T-cell (primary cell): ENCODE results near the gene PIP5K1A. TPM values are rescaled to one million over a fixed set of nuclear protein-coding genes. Genes with fewer than 3 reads are reported as not detected.

ENCODE experiments used
- ATAC-seq, 4 experiments: fragments of 200-7000 bp in 3 of 4; fragments of 150-1000 bp in 1 of 4; cut with Tn5 transposase; replicated peaks in 1 of 4; 1 replicate in 3 of 4; 2 replicates in 1 of 4; pipeline ENCODE4 v1.10.0; 2021; ENCODE audit warnings: moderate library complexity in 3 of 4, mild to moderate bottlenecking in 2 of 4, moderate number of reproducible peaks in 1 of 4
- CTCF ChIA-PET, 2 donors: fragments of 300-600 bp; sonication (Branson Sonifier 250); formaldehyde crosslinking; loops; one replicate each; lab custom pipeline; 2022; ENCODE audit warnings: antibody characterized with exemption in 2 of 2; lab: Charles Lee
- POLR2A ChIA-PET, 2 donors: fragments of 300-600 bp; sonication (Branson Sonifier 250); formaldehyde crosslinking; loops; one replicate each; lab custom pipeline; 2022; ENCODE audit warnings: antibody characterized with exemption in 2 of 2; lab: Charles Lee
- DNase-seq, 35 experiments: peaks; one replicate each; pipeline versions ENCODE4 v3.0.0 to v3.0.0-alpha.2; 2013 to 2023
- H3K27ac ChIP-seq: one replicate; pipeline ENCODE4 v1.5.1; 2013; ENCODE audit warnings: low read length
- H3K27me3 ChIP-seq, 2 experiments: replicated peaks in 1 of 2; 1 replicate in 1 of 2; 2 replicates in 1 of 2; pipeline versions ENCODE4 v1.6.1 to v1.7.0; 2013; ENCODE audit warnings: low read length in 1 of 2, mixed read lengths in 1 of 2; ENCODE audit not compliant: control insufficient read depth in 2 of 2, insufficient read depth in 2 of 2; ENCODE audit errors: extremely low read depth in 1 of 2
- H3K36me3 ChIP-seq, 2 donors: 1 replicate in 1 of 2; 2 replicates in 1 of 2; pipeline versions ENCODE4 v1.6.1 to v1.7.0; 2013; ENCODE audit warnings: low read length in 1 of 2; ENCODE audit not compliant: control insufficient read depth in 2 of 2, insufficient read depth in 1 of 2; ENCODE audit errors: extremely low read depth in 1 of 2
- H3K4me1 ChIP-seq, 2 experiments: 1 replicate in 1 of 2; 2 replicates in 1 of 2; pipeline versions ENCODE4 v1.6.1 to v1.7.0; 2013; ENCODE audit warnings: low read length in 2 of 2, mixed read lengths in 1 of 2; ENCODE audit not compliant: insufficient read depth in 2 of 2, control insufficient read depth in 1 of 2; ENCODE audit errors: extremely low read depth in 1 of 2
- H3K4me3 ChIP-seq, 2 donors: 1 replicate in 1 of 2; 2 replicates in 1 of 2; pipeline versions ENCODE4 v1.5.1 to v1.7.0; 2013; ENCODE audit warnings: mild to moderate bottlenecking in 2 of 2, low read length in 1 of 2, moderate library complexity in 1 of 2; ENCODE audit not compliant: control insufficient read depth in 1 of 2; ENCODE audit errors: extremely low read depth in 1 of 2
- H3K9me3 ChIP-seq: 2 replicates; pipeline ENCODE4 v1.7.0; 2013
- H3K27ac Mint-ChIP-seq, 2 donors: one replicate each; pipeline ENCODE4 v1.8.0; 2020 to 2021; ENCODE audit warnings: mild to moderate bottlenecking in 2 of 2, mixed read lengths in 2 of 2
- H3K27me3 Mint-ChIP-seq, 2 donors: one replicate each; pipeline ENCODE4 v1.8.0; 2021 to 2022; ENCODE audit warnings: mixed read lengths in 2 of 2
- H3K36me3 Mint-ChIP-seq: one replicate; pipeline ENCODE4 v1.8.0; 2021; ENCODE audit warnings: mixed read lengths
- H3K4me1 Mint-ChIP-seq, 3 donors: one replicate each; pipeline ENCODE4 v1.8.0; 2020 to 2022; ENCODE audit warnings: mixed read lengths in 3 of 3, mild to moderate bottlenecking in 1 of 3
- H3K4me3 Mint-ChIP-seq, 3 donors: one replicate each; pipeline ENCODE4 v1.8.0; 2020 to 2022; ENCODE audit warnings: mild to moderate bottlenecking in 3 of 3, mixed read lengths in 3 of 3, moderate library complexity in 3 of 3
- H3K9me3 Mint-ChIP-seq, 3 donors: one replicate each; pipeline ENCODE4 v1.8.0; 2020 to 2022; ENCODE audit warnings: mixed read lengths in 3 of 3
- WGBS: methylation state at CpG from one replicate; pipeline ENCODE4 v1.1.5; 2013; ENCODE audit warnings: missing lambda C conversion rate; ENCODE audit not compliant: insufficient coverage; 5-methylcytosine and 5-hydroxymethylcytosine counted together
- total RNA-seq, 35 experiments: library from RNA in 6 of 35; stranded (reverse) in 6 of 35; fragments of 120-200 nt in 1 of 35; gene quantifications; one replicate each; pipeline versions ENCODE4 v1.2.1 to v1.2.4 and lab custom pipeline; 2013 to 2026

Gene PIP5K1A
- total RNA-seq, 5 donors from 2014 or later (not counting 1 experiment from before 2014, with no cell fraction given), result 39.2 to 52.7 (median 48.0) TPM

- ChIA-PET CTCF (interaction anchor here in 1 of 2 donors (0.6 kb wide), 1 partner anchor 213 kb away, joined by 4 read pairs; no protein-coding TSS in a partner anchor), POLR2A (interaction anchor here in 1 of 2 donors (0.7 kb wide), 2 partner anchors 92 to 645 kb away, joined by 3 read pairs; no protein-coding TSS in a partner anchor)
- ATAC-seq (no peak), DNase-seq (no peak)
- 100% methylated on average over 1 of the region's 4 CpGs for WGBS
- no peaks in the 10 kb centered on the region for H3K27me3 Mint-ChIP-seq
- H3K4me1 Mint-ChIP-seq, result no peaks in the 10 kb centered on the region
- Histone ChIP-seq H3K27me3 (no peaks in the 10 kb centered on the region), H3K36me3 (peaks cover 8 to 88% of the 10 kb centered on the region in 2 donors), H3K4me1 (no peaks in the 10 kb centered on the region), H3K9me3 (no peaks in the 10 kb centered on the region), H3K27ac (no peak overlapping the region), H3K4me3 (no peak overlapping the region)
- H3K27ac Mint-ChIP-seq, result peak overlapping the region in 1 of 2 donors; percentile 36
- no peaks in the 10 kb centered on the region for H3K9me3 Mint-ChIP-seq
- H3K36me3 Mint-ChIP-seq, result peaks cover 51% of the 10 kb centered on the region
- H3K4me3 Mint-ChIP-seq, result no peak overlapping the region
These were observed 39.5 kb downstream of the PIP5K1A start for GRCh38 chr1:151237678-151238466.

GRCh38 chr1:151238467-151238739, 40.1 kb downstream of the PIP5K1A start:
- peaks cover 55% of the 10 kb centered on the region for H3K36me3 Mint-ChIP-seq
- Histone ChIP-seq H3K27me3 (no peaks in the 10 kb centered on the region), H3K4me3 (no peak overlapping the region), H3K9me3 (no peaks in the 10 kb centered on the region), H3K4me1 (no peaks in the 10 kb centered on the region), H3K36me3 (peaks cover 13 to 89% of the 10 kb centered on the region in 2 donors), H3K27ac (no peak overlapping the region)
- H3K4me3 Mint-ChIP-seq, result no peak overlapping the region
- ChIA-PET CTCF (no interaction called here), POLR2A (no interaction called here)
- H3K27me3 Mint-ChIP-seq, result no peaks in the 10 kb centered on the region
- DNase-seq, result no peak
- peak overlapping the region in 1 of 2 donors; percentile 1 for H3K27ac Mint-ChIP-seq
- WGBS, result 100% methylated on average over 1 of the region's 1 CpG
- no peak for ATAC-seq
- H3K9me3 Mint-ChIP-seq, result no peaks in the 10 kb centered on the region
- no peaks in the 10 kb centered on the region for H3K4me1 Mint-ChIP-seq

DNA sequence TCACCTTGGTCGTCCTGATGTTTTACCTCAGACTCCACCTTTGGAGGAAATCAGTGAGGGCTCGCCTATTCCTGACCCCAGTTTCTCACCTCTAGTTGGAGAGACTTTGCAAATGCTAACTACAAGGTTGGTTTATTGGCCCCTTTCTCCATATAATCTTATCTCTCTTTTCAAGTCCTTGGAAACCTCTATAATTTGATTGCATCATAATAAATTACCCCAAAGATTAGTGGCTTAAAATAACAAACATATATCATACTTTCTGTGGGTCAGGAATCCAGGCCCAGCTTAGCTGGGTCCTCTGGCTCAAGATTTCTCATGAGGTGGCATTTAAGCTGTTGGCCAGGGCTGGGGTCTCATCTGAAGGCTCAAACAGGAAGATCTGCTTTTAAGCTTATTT, 44.1 kb downstream of the PIP5K1A start:
- peak overlapping the region in 1 of 2 donors; percentile 30 for H3K27ac Mint-ChIP-seq
- H3K36me3 Mint-ChIP-seq, result peaks cover 58% of the 10 kb centered on the region
- WGBS, result 78% methylated on average over 2 of the region's 2 CpGs
- H3K36me3 ChIP-seq, result peaks cover 9 to 87% of the 10 kb centered on the region in 2 donors
- no peaks in the 10 kb centered on the region for H3K9me3 ChIP-seq
- no peaks in the 10 kb centered on the region for H3K27me3 Mint-ChIP-seq
- DNase-seq (no peak), ATAC-seq (no peak)
- H3K9me3 Mint-ChIP-seq, result no peaks in the 10 kb centered on the region
- CTCF ChIA-PET, result no interaction called here
- H3K4me1 ChIP-seq, result no peaks in the 10 kb centered on the region
- no peak overlapping the region for H3K4me3 Mint-ChIP-seq
- POLR2A ChIA-PET, result no interaction called here
- no peak overlapping the region for H3K27ac ChIP-seq
- no peaks in the 10 kb centered on the region for H3K4me1 Mint-ChIP-seq
- H3K27me3 ChIP-seq, result no peaks in the 10 kb centered on the region
- no peak overlapping the region for H3K4me3 ChIP-seq

- POLR2A ChIA-PET, result no interaction called here
- ATAC-seq, result no peak
- Histone ChIP-seq H3K27ac (no peak overlapping the region), H3K27me3 (no peaks in the 10 kb centered on the region), H3K36me3 (peaks cover 12 to 87% of the 10 kb centered on the region in 2 donors), H3K4me3 (no peak overlapping the region), H3K4me1 (no peaks in the 10 kb centered on the region), H3K9me3 (no peaks in the 10 kb centered on the region)
- H3K4me1 Mint-ChIP-seq, result no peaks in the 10 kb centered on the region
- H3K27ac Mint-ChIP-seq, result no peak overlapping the region
- CTCF ChIA-PET, result no interaction called here
- no peak for DNase-seq
- H3K4me3 Mint-ChIP-seq, result no peak overlapping the region
- no peaks in the 10 kb centered on the region for H3K27me3 Mint-ChIP-seq
- peaks cover 58% of the 10 kb centered on the region for H3K36me3 Mint-ChIP-seq
- H3K9me3 Mint-ChIP-seq, result no peaks in the 10 kb centered on the region
- WGBS, result 100% methylated on average over 1 of the region's 5 CpGs
These were observed 45.4 kb downstream of the PIP5K1A start for GRCh38 chr1:151243683-151244216.

- no peak overlapping the region for H3K27ac ChIP-seq
- ATAC-seq (no peak), DNase-seq (no peak)
- ChIA-PET POLR2A (interaction anchor here in 1 of 2 donors (0.6 kb wide), 2 partner anchors 20 to 54 kb away, joined by 3 read pairs; no protein-coding TSS in a partner anchor), CTCF (interaction anchor here in 1 of 2 donors (0.5 kb wide), 1 partner anchor 147 kb away, joined by 3 read pairs; no protein-coding TSS in a partner anchor)
- no peaks in the 10 kb centered on the region for H3K9me3 Mint-ChIP-seq
- H3K36me3 Mint-ChIP-seq, result peaks cover 55% of the 10 kb centered on the region
- no peaks in the 10 kb centered on the region for H3K4me1 ChIP-seq
- H3K27ac Mint-ChIP-seq, result no peak overlapping the region
- H3K36me3 ChIP-seq, result peaks cover 9 to 68% of the 10 kb centered on the region in 2 donors
- H3K4me3 Mint-ChIP-seq, result no peak overlapping the region
- H3K4me3 ChIP-seq, result no peak overlapping the region
- 80% methylated on average over 1 of the region's 2 CpGs for WGBS
- no peaks in the 10 kb centered on the region for H3K27me3 Mint-ChIP-seq
- no peaks in the 10 kb centered on the region for H3K9me3 ChIP-seq
- no peaks in the 10 kb centered on the region for H3K27me3 ChIP-seq
- H3K4me1 Mint-ChIP-seq, result peaks cover 0 to 2% (median 2%) of the 10 kb centered on the region in 3 donors
These were observed 48.4 kb downstream of the PIP5K1A start for GRCh38 chr1:151246786-151247185.

DNA sequence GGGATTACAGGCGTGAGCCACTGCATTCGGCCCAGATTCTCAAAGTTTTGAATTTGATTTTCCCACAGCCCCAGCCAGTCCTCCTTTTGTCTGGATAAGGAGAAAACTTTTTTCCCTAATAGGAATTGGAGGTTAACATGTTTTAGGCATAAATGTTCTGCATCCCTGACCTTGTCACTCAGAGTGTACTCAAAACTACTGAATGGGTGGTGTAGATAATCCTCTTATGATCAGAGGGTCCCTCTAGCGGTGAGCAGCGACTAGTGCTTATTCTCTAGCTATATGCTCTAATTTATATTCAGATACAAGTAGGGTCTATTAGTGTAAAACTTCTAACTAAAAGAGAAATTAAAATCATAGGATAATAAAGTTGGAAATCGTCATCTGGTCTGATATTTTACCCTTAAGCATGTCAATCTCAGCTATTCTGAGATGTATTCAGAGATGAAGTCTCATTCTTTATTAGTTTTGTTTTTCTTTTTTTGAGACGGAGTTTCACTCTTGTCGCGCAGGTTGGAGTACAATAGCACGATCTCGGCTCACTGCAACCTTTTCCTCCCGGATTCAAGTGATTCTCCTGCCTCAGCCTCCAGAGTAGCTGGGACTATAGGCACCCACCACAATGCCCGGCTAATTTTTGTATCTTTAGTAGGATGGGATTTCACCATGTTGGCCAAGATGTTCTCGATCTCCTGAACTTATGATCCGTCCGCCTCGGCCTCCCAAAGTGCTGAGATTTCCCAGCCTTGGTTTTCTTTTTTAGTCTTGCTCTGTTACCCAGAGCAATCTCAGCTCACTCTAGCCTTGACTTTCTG, 53.5 kb downstream of the PIP5K1A start:
- Histone ChIP-seq H3K4me3 (no peak overlapping the region), H3K4me1 (peaks cover 6 to 23% of the 10 kb centered on the region in 2 experiments), H3K27me3 (no peaks in the 10 kb centered on the region), H3K27ac (no peak overlapping the region), H3K36me3 (peaks cover 4 to 24% of the 10 kb centered on the region in 2 donors), H3K9me3 (no peaks in the 10 kb centered on the region)
- WGBS, result 81% methylated on average over 10 of the region's 16 CpGs
- H3K36me3 Mint-ChIP-seq, result peaks cover 17% of the 10 kb centered on the region
- no peak overlapping the region for H3K4me3 Mint-ChIP-seq
- ATAC-seq (peak; percentile 44 to 64 (median 54)), DNase-seq (peak; percentile 7 to 83 (median 59))
- H3K27ac Mint-ChIP-seq, result no peak overlapping the region
- no peaks in the 10 kb centered on the region for H3K27me3 Mint-ChIP-seq
- peaks cover 17 to 23% (median 21%) of the 10 kb centered on the region in 3 donors for H3K4me1 Mint-ChIP-seq
- no peaks in the 10 kb centered on the region for H3K9me3 Mint-ChIP-seq
- ChIA-PET CTCF (interaction anchor here (0.6 to 1.9 kb wide), 19 partner anchors 9 to 736 kb away, joined by 3 to 19 read pairs (median 4); partner anchors contain the start of genes TNFAIP8L2 (in 1 of the 2), VPS72 (in 1 of the 2) and ZNF687 (in 1 of the 2)), POLR2A (interaction anchor here (0.6 to 1.0 kb wide), 7 partner anchors 16 to 1018 kb away, joined by 3 to 5 read pairs (median 3); no protein-coding TSS in a partner anchor)
